ENCODE measurements around the gene C10orf67.
A peak's percentile ranks its signal among the peaks of the same experiment; 100 is the strongest.
"Not testable (repeated sequence)": the region's sequence is repeated elsewhere in the genome, so short reads cannot be mapped to it uniquely, and the experiment has no call there.

The C10orf67 gene

GRCh38 chr10:23362879-23363792 is 18.5 kb upstream of the C10orf67 start:
- no peak for DNase-seq

- no peak for DNase-seq
Observed at GRCh38 chr10:23362069-23362830, 17.7 kb upstream of the C10orf67 start.

GRCh38 chr10:23361665-23362064 is 17.1 kb upstream of the C10orf67 start:
- no peak for DNase-seq

- no peak for DNase-seq
Observed at GRCh38 chr10:23359692-23360380, 15.2 kb upstream of the C10orf67 start.

GRCh38 chr10:23358357-23358756 is 13.8 kb upstream of the C10orf67 start:
- DNase-seq, result peak in 10 of 51 donors; percentile 1 to 36 (median 4)

- no peak for DNase-seq
Observed at GRCh38 chr10:23354630-23355279, 10.2 kb upstream of the C10orf67 start.

- DNase-seq, result no peak
Observed at GRCh38 chr10:23351926-23352519, 7.4 kb upstream of the C10orf67 start.

- not testable (repeated sequence) for DNase-seq
Observed at GRCh38 chr10:23350706-23351105, 6.1 kb upstream of the C10orf67 start.

GRCh38 chr10:23345861-23346260 is 1.3 kb upstream of the C10orf67 start:
- peak in 1 of 51 donors; percentile 45 for DNase-seq

- DNase-seq, result peak in 49 of 51 donors; percentile 22 to 88 (median 63)
Observed at GRCh38 chr10:23343591-23344240, 881 bp downstream of the C10orf67 start.

GRCh38 chr10:23342213-23342884 is 2.2 kb downstream of the C10orf67 start:
- DNase-seq, result no peak

GRCh38 chr10:23341004-23341403 is 3.6 kb downstream of the C10orf67 start:
- peak in 1 of 51 donors; percentile 11 for DNase-seq

- no peak for DNase-seq
Observed at GRCh38 chr10:23340354-23340753, 4.2 kb downstream of the C10orf67 start.

GRCh38 chr10:23338886-23339285 is 5.7 kb downstream of the C10orf67 start:
- no peak for DNase-seq

GRCh38 chr10:23338155-23338828 is 6.3 kb downstream of the C10orf67 start:
- no peak for DNase-seq

GRCh38 chr10:23337616-23338015 is 7.0 kb downstream of the C10orf67 start:
- DNase-seq, result no peak

- DNase-seq, result no peak
Observed at GRCh38 chr10:23331567-23332301, 12.9 kb downstream of the C10orf67 start.

GRCh38 chr10:23330948-23331347 is 13.6 kb downstream of the C10orf67 start:
- DNase-seq, result no peak

All from hypothalamus (tissue), 51 donors.